NCI-H69 (cell line): Measurements from ENCODE around the gene ILF3.

Experiments
- DNase-seq: peaks from one replicate; lab custom pipeline; 2025; lab: John Stamatoyannopoulos, UW

ILF3 gene

GRCh38 chr19:10730932-10731331, 76.8 kb downstream of the ILF3 start:
- no peak for DNase-seq

- DNase-seq: no peak
Observed at GRCh38 chr19:10735741-10736140, 81.6 kb downstream of the ILF3 start.

- no peak for DNase-seq
Observed at GRCh38 chr19:10736189-10736588, 82.0 kb downstream of the ILF3 start.

- DNase-seq: no peak
Observed at GRCh38 chr19:10736916-10737551, 82.9 kb downstream of the ILF3 start.

GRCh38 chr19:10737722-10738121, 83.6 kb downstream of the ILF3 start:
- no peak for DNase-seq

GRCh38 chr19:10740798-10741197, 86.7 kb downstream of the ILF3 start:
- DNase-seq: no peak
